SK-N-MC (cell line): ENCODE data around the gene ZBTB20.

ENCODE experiments used
- EZH2 ChIP-seq: fragments of 200-600 bp; sonication (generic); IDR thresholded peaks from one replicate; pipeline ENCODE4 v1.6.1; 2017; ENCODE audit warnings: antibody characterized with exemption
- FOXP2 ChIP-seq: optimal IDR thresholded peaks from 2 replicates; pipeline ENCODE3; 2011; ENCODE audit warnings: mild to moderate bottlenecking, moderate library complexity; ENCODE audit not compliant: insufficient read depth; ENCODE audit errors: extremely low read length, control extremely low read depth
- POLR2AphosphoS5 ChIP-seq: IDR thresholded peaks from 2 replicates; pipeline ENCODE4 v1.6.1; 2012; ENCODE audit warnings: mild to moderate bottlenecking, low read depth, low read length, borderline replicate concordance

- TF ChIP-seq EZH2 (no peak), POLR2AphosphoS5 (no peak), FOXP2 (no peak)
Observed at GRCh38 chr3:114884213-114884923, 262.7 kb downstream of the ZBTB20 start.
